Spinal cord (tissue), 10 donors: ENCODE measurements around the gene SUSD5. TPM values are rescaled to one million over a fixed set of nuclear protein-coding genes. Genes with fewer than 3 reads are reported as not detected.
"Not testable (repeated sequence)": the region's sequence is repeated elsewhere in the genome, so short reads cannot be mapped to it uniquely, and the experiment has no call there.

ENCODE experiments used
- DNase-seq, 6 donors: peaks; one replicate each; pipeline versions ENCODE4 v3.0.0 to v3.0.0-alpha.2; 2013 to 2015; ENCODE audit warnings: low spot score in 6 of 6, low read depth in 4 of 6
- H3K27ac ChIP-seq: one replicate; pipeline ENCODE4 v1.5.1; 2013; ENCODE audit warnings: low read depth, low read length, control low read depth
- H3K27me3 ChIP-seq: one replicate; pipeline ENCODE4 v1.6.1; 2013; ENCODE audit warnings: low read length; ENCODE audit not compliant: control insufficient read depth, insufficient read depth
- H3K36me3 ChIP-seq: one replicate; pipeline ENCODE4 v1.6.1; 2013; ENCODE audit warnings: low read length; ENCODE audit not compliant: control insufficient read depth, insufficient read depth
- H3K4me1 ChIP-seq: one replicate; pipeline ENCODE4 v1.6.1; 2013; ENCODE audit warnings: low read length; ENCODE audit not compliant: control insufficient read depth, insufficient read depth
- H3K4me3 ChIP-seq: one replicate; pipeline ENCODE4 v1.5.1; 2013; ENCODE audit warnings: low read depth, low read length, control low read depth
- H3K9me3 ChIP-seq: one replicate; pipeline ENCODE4 v1.6.1; 2013; ENCODE audit warnings: low read length; ENCODE audit not compliant: control insufficient read depth, insufficient read depth
- WGBS: methylation state at CpG from one replicate; pipeline ENCODE4 v1.1.5; 2013; ENCODE audit warnings: missing lambda C conversion rate; ENCODE audit not compliant: insufficient coverage; 5-methylcytosine and 5-hydroxymethylcytosine counted together
- polyA plus RNA-seq, 2 donors: library from polyadenylated mRNA; unstranded; fragments of 120-200 nt; gene quantifications; one replicate each; pipeline ENCODE4 v1.2.1, GENCODE V29; 2013; ENCODE audit not compliant: insufficient read length in 2 of 2
- total RNA-seq, 2 donors: library from RNA; depleted of rRNA in 1 of 2; stranded (reverse); fragments of 120-200 nt in 1 of 2; fragments of >200 nt in 1 of 2; gene quantifications; one replicate each; pipeline versions ENCODE4 v1.2.3 to v1.2.4, GENCODE V29; 2013 to 2014
- donor health status: healthy.

The SUSD5 gene
- total and polyA plus RNA-seq, 4 donors = 3.6 to 5.6 (median 4.7) TPM

- no peaks in the 10 kb centered on the region for H3K9me3 ChIP-seq
- H3K36me3 ChIP-seq = peaks cover 19% of the 10 kb centered on the region
- 86% methylated on average over 9 of the region's 16 CpGs for WGBS
- H3K27me3 ChIP-seq = no peaks in the 10 kb centered on the region
- DNase-seq = no peak
- no peak overlapping the region for H3K27ac ChIP-seq
- H3K4me3 ChIP-seq = no peak overlapping the region
- peaks cover 5% of the 10 kb centered on the region for H3K4me1 ChIP-seq
These were observed 73.2 kb downstream of the SUSD5 start for GRCh38 chr3:33145221-33145900.

DNA sequence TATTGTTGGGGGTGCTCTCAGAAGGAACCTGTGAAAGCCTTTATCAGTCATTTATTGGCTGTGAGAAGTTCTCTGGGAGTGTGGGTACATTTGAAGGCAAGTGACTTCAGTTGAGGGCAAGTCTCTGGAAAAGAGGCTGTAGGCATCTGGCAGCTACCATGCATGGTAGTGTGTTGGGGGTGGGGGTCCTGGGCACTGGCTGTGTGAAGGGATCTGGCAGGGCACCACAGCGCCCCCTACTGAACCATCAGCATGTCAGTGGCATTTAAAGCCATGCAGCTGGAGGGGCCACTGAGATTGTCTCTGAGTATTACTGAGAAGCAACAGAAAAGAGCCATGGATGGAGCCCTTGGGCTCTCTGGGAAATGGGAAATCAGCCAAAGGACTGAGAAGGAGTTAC lies 74.2 kb downstream of the SUSD5 start:
- DNase-seq = no peak
- Histone ChIP-seq H3K4me3 (no peak overlapping the region), H3K4me1 (peaks cover 5% of the 10 kb centered on the region), H3K27me3 (no peaks in the 10 kb centered on the region), H3K36me3 (peaks cover 19% of the 10 kb centered on the region), H3K9me3 (no peaks in the 10 kb centered on the region), H3K27ac (no peak overlapping the region)
- WGBS = 36% methylated on average over 1 of the region's 1 CpG

GRCh38 chr3:33141006-33141405 lies 77.6 kb downstream of the SUSD5 start:
- Histone ChIP-seq H3K4me1 (no peaks in the 10 kb centered on the region), H3K27ac (no peak overlapping the region), H3K36me3 (peaks cover 25% of the 10 kb centered on the region), H3K4me3 (no peak overlapping the region), H3K9me3 (no peaks in the 10 kb centered on the region), H3K27me3 (no peaks in the 10 kb centered on the region)
- WGBS = 30% methylated on average over 2 of the region's 3 CpGs
- no peak for DNase-seq

DNA sequence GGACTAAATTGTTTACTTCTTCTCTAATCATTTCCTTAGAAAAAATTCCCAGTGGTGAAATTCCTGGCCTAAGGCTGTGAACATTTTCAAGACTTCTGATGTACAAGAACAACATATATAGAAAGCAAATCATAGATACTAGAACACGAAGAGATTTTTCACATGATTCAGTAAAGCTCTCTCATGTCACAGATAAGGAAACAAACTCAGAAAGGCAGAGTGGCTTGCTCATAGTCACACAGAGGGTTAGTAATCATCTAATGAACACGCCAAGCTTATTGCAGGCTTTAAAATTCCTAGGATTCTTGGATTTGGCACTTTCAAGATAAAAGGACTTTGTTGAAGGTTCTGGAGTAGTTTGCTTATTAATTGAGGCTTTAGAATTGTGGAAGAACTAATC lies 78.6 kb downstream of the SUSD5 start:
- H3K36me3 ChIP-seq = peaks cover 21% of the 10 kb centered on the region
- WGBS = no CpG with 5 or more reads among the region's 2 CpGs
- DNase-seq = no peak
- H3K27me3 ChIP-seq = no peaks in the 10 kb centered on the region
- H3K4me3 ChIP-seq = no peak overlapping the region
- no peak overlapping the region for H3K27ac ChIP-seq
- no peaks in the 10 kb centered on the region for H3K4me1 ChIP-seq
- no peaks in the 10 kb centered on the region for H3K9me3 ChIP-seq

GRCh38 chr3:33139006-33139623 lies 79.5 kb downstream of the SUSD5 start:
- H3K27ac ChIP-seq, H3K27me3 ChIP-seq, H3K4me1 ChIP-seq, H3K9me3 ChIP-seq, DNase-seq, H3K4me3 ChIP-seq: not testable (repeated sequence)
- peaks cover 17% of the 10 kb centered on the region for H3K36me3 ChIP-seq
- 84% methylated on average over 7 of the region's 8 CpGs for WGBS

GRCh38 chr3:33137691-33138090 lies 80.9 kb downstream of the SUSD5 start:
- DNase-seq = no peak
- Histone ChIP-seq H3K36me3 (peaks cover 21% of the 10 kb centered on the region), H3K4me3 (no peak overlapping the region), H3K9me3 (no peaks in the 10 kb centered on the region), H3K4me1 (no peaks in the 10 kb centered on the region), H3K27ac (no peak overlapping the region), H3K27me3 (no peaks in the 10 kb centered on the region)
- WGBS = no CpG with 5 or more reads among the region's 1 CpG

DNA sequence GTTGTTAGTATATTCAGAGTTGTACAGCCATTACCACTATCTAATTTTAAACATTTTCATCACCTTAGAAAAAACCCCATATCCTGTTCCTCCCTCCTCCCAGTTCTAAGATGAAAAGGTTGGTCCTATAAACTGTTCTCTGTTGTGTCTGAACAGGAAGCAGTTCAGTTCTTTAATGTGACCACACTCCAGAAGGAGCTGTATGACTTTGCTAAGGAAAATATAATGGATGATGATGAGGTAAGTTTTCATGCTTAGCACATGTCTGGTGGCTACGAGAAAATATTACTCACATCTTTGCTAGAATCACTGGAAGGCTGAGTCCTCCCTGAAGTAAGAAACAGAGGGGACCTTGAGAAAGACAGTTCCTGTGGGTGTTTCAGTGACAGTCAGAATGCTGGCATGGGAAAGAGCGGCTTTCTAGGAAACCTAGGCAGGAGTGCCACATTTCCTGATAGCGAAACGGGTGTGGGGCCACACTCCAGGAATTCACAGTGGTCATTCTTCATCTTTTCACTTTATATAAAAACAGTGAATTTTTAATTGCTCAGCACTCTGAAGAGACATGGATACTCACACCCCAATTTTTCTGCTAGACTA lies 84.5 kb downstream of the SUSD5 start:
- Histone ChIP-seq H3K27ac (no peak overlapping the region), H3K4me1 (no peaks in the 10 kb centered on the region), H3K9me3 (no peaks in the 10 kb centered on the region), H3K27me3 (no peaks in the 10 kb centered on the region), H3K4me3 (no peak overlapping the region), H3K36me3 (peaks cover 35% of the 10 kb centered on the region)
- DNase-seq = no peak
- 93% methylated on average over 3 of the region's 4 CpGs for WGBS

GRCh38 chr3:33132019-33132360 lies 86.6 kb downstream of the SUSD5 start:
- Histone ChIP-seq H3K4me1 (no peaks in the 10 kb centered on the region), H3K36me3 (peaks cover 38% of the 10 kb centered on the region), H3K4me3 (no peak overlapping the region), H3K9me3 (no peaks in the 10 kb centered on the region), H3K27ac (no peak overlapping the region), H3K27me3 (no peaks in the 10 kb centered on the region)
- no peak for DNase-seq
- WGBS = no CpG with 5 or more reads among the region's 1 CpG

DNA sequence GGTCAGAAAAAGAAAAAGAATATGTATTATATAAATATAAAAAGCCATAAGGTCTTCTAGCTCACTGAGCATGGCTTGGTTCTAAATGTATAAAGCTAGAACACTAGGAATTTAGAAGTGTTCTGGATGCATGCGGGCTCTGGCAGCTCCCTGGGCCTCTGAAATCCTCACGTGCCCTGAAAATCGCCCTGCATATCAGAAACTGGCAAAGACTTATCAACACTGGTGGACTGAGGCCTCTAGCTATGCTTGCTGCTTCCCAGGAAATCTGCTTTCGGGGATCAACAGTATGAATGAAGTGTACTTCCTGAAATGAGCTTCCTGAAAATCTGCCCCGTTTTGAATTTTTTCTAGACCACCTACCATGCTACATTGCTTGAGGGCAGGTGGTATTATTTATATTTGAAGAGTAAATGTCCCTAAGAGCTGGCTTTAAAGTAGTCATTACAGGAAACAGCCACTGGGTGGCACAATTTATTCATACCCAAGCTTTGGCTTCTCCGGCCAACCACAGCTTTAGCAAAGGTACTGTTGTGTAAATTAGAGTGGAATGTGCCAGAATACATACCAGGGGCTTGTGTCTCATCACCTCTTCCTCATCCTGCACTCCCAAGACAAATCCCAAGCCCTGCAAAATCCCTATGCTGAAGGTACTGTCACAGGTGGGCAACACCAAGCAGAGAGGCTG lies 87.1 kb downstream of the SUSD5 start:
- no peaks in the 10 kb centered on the region for H3K27me3 ChIP-seq
- no peak overlapping the region for H3K27ac ChIP-seq
- peaks cover 37% of the 10 kb centered on the region for H3K36me3 ChIP-seq
- no peaks in the 10 kb centered on the region for H3K9me3 ChIP-seq
- H3K4me3 ChIP-seq = no peak overlapping the region
- WGBS = 66% methylated on average over 3 of the region's 6 CpGs
- peak in 5 of 6 donors; percentile 55 to 93 (median 71) for DNase-seq
- no peaks in the 10 kb centered on the region for H3K4me1 ChIP-seq
